ENCODE data around the gene ATP9A. TPM values are rescaled to one million over a fixed set of nuclear protein-coding genes. Genes with fewer than 3 reads are reported as not detected.

The ATP9A gene
- total RNA-seq, 1 experiment from 2014 or later = 12.1 TPM

DNA sequence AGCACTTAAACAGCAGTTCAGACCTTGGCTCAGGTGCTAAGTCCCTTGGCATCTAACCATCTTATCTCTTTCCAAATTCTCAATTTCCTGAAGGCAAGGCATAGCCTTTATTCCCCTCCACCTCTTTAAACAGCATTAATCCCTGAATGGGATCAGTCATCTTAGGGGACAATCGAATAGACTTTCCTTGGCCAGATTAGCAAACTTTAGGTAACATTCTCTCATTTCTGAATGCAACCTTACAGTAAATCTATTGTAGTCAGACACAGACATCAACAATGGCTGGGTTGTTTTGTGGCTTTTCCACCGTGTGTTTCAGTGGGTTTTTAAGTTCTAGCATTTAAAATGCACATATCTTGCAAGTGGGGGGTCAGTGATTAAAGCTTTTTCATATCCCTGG lies 56.8 kb downstream of the ATP9A start:
- Histone ChIP-seq H3K18ac (ENCODE audit: insufficient read length, low read depth, low read length) (no peak overlapping the region), H3T11ph (ENCODE audit: low read length) (no peak overlapping the region), H3K27ac (ENCODE audit: insufficient read length, low read depth, low read length) (no peak overlapping the region), H3K56ac (ENCODE audit: insufficient read length, low read depth, low read length) (no peak overlapping the region), H4K8ac (replicated peaks; ENCODE audit: insufficient read length, low read depth, low read length) (no peak overlapping the region), H3K23ac (ENCODE audit: insufficient read length, low read depth, low read length) (no peak overlapping the region), H4K5ac (ENCODE audit: insufficient read length, low read depth, low read length) (no peak overlapping the region), H2AK5ac (ENCODE audit: insufficient read length, low read length) (no peak overlapping the region), H3K14ac (ENCODE audit: insufficient read depth, low read length) (no peak overlapping the region), H3K79me1 (ENCODE audit: insufficient read depth, low read depth, low read length, poor library complexity, severe bottlenecking) (no peaks in the 10 kb centered on the region), H3K4me2 (ENCODE audit: insufficient read depth, insufficient read length, low read length) (no peak overlapping the region), H3K27me3 (ENCODE audit: insufficient read depth, low read length) (no peaks in the 10 kb centered on the region), H2BK20ac (ENCODE audit: low read depth, low read length, poor library complexity, severe bottlenecking) (no peak overlapping the region), H3K9ac (ENCODE audit: extremely low read depth, insufficient read length, low read length) (no peak overlapping the region), H3K4me1 (ENCODE audit: insufficient read depth, low read length) (peaks cover 12% of the 10 kb centered on the region; the same call in 1 of the 2 replicates), H4K20me1 (ENCODE audit: control insufficient read depth, insufficient read depth, insufficient read length) (no peaks in the 10 kb centered on the region), H3K23me2 (ENCODE audit: insufficient read length, low read depth, low read length, poor library complexity, severe bottlenecking) (peaks cover 5% of the 10 kb centered on the region), H2BK15ac (ENCODE audit: low read depth, low read length) (no peak overlapping the region), H2BK120ac (ENCODE audit: low read depth, low read length, poor library complexity, severe bottlenecking) (no peak overlapping the region), H2BK12ac (ENCODE audit: insufficient read length, low read depth, low read length) (no peak overlapping the region), H4K91ac (ENCODE audit: insufficient read length, low read depth, low read length) (no peak overlapping the region), H2BK5ac (ENCODE audit: insufficient read length, low read length) (no peak overlapping the region), H2AFZ (ENCODE audit: low read length) (no peak overlapping the region), H3K4ac (ENCODE audit: low read depth, low read length) (no peak overlapping the region), H3K9me3 (ENCODE audit: control insufficient read depth, low read depth, low read length) (no peaks in the 10 kb centered on the region), H3K79me2 (ENCODE audit: insufficient read depth, low read length) (no peaks in the 10 kb centered on the region)
- Mint-ChIP-seq H3K36me3 (ENCODE audit: insufficient read depth in 1 of 3, low read depth in 3 of 3) (peaks cover 0 to 4% (median 0%) of the 10 kb centered on the region in 3 experiments; a peak in 2 of 7 replicates), H3K27ac (peak overlapping the region in 2 of 3 experiments; percentile 93 to 96; a peak in 5 of 7 replicates), H3K9me3 (no peaks in the 10 kb centered on the region; a peak in 1 of 5 replicates), H3K4me3 (peak overlapping the region in 1 of 2 experiments; percentile 51; a peak in 2 of 5 replicates), H3K4me1 (peaks cover 45 to 61% of the 10 kb centered on the region in 2 experiments), H3K27me3 (ENCODE audit: low read depth) (no peaks in the 10 kb centered on the region)
- DNase-seq = no peak
- TF ChIP-seq, protein P1, sequence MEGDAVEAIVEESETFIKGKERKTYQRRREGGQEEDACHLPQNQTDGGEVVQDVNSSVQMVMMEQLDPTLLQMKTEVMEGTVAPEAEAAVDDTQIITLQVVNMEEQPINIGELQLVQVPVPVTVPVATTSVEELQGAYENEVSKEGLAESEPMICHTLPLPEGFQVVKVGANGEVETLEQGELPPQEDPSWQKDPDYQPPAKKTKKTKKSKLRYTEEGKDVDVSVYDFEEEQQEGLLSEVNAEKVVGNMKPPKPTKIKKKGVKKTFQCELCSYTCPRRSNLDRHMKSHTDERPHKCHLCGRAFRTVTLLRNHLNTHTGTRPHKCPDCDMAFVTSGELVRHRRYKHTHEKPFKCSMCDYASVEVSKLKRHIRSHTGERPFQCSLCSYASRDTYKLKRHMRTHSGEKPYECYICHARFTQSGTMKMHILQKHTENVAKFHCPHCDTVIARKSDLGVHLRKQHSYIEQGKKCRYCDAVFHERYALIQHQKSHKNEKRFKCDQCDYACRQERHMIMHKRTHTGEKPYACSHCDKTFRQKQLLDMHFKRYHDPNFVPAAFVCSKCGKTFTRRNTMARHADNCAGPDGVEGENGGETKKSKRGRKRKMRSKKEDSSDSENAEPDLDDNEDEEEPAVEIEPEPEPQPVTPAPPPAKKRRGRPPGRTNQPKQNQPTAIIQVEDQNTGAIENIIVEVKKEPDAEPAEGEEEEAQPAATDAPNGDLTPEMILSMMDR (conservative IDR thresholded peaks at IDR 0.05) = no peak
- WGBS (ENCODE audit: extremely low coverage, insufficient read length, low lambda C conversion rate) = no CpG with 5 or more reads among the region's 2 CpGs

Data from H9 (cell line).